HG02970 (cell line): ENCODE measurements around the gene KLHL22.
A peak's percentile ranks its signal among the peaks of the same experiment; 100 is the strongest.
"Not testable (repeated sequence)": the region's sequence is repeated elsewhere in the genome, so short reads cannot be mapped to it uniquely, and the experiment has no call there.

ENCODE experiments used
- ATAC-seq: cut with Tn5 transposase; IDR thresholded peaks from one replicate; pipeline ENCODE4 v1.9.1; 2021; ENCODE audit warnings: mild to moderate bottlenecking, moderate library complexity, moderate number of reproducible peaks; ENCODE audit not compliant: unreplicated experiment, low FRiP score

KLHL22 gene

GRCh38 chr22:20494978-20495860 is at the start of gene KLHL22:
Gene KLHL22, minus strand, starts transcription at chr22:20495795. Its CDS starts 6,584 bp downstream, at chr22:20489211.
- peak; percentile 48 for ATAC-seq

DNA sequence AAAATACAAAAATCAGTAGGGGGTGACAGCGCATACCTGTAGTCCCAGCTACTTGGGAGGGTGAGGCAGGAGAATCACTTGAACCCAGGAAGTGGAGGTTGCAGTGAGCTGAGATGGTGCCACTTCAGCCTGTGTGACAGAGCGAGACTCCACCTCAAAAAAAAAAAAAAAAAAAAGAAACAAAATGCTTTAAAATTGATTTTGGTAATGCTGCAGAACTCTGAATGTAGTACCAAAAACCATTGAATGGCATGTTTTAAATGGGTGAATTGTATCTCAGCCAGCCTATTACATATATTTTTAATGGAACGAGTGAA is 49.7 kb upstream of the KLHL22 start:
- not testable (repeated sequence) for ATAC-seq

GRCh38 chr22:20542736-20543135 is 47.1 kb upstream of the KLHL22 start:
- ATAC-seq: no peak

GRCh38 chr22:20542055-20542454 is 46.5 kb upstream of the KLHL22 start:
- no peak for ATAC-seq

GRCh38 chr22:20538875-20539274 is 43.3 kb upstream of the KLHL22 start:
- not testable (repeated sequence) for ATAC-seq

- no peak for ATAC-seq
Measured at GRCh38 chr22:20537983-20538382, 42.4 kb upstream of the KLHL22 start.

GRCh38 chr22:20537325-20537756 is 41.7 kb upstream of the KLHL22 start:
- ATAC-seq: no peak

DNA sequence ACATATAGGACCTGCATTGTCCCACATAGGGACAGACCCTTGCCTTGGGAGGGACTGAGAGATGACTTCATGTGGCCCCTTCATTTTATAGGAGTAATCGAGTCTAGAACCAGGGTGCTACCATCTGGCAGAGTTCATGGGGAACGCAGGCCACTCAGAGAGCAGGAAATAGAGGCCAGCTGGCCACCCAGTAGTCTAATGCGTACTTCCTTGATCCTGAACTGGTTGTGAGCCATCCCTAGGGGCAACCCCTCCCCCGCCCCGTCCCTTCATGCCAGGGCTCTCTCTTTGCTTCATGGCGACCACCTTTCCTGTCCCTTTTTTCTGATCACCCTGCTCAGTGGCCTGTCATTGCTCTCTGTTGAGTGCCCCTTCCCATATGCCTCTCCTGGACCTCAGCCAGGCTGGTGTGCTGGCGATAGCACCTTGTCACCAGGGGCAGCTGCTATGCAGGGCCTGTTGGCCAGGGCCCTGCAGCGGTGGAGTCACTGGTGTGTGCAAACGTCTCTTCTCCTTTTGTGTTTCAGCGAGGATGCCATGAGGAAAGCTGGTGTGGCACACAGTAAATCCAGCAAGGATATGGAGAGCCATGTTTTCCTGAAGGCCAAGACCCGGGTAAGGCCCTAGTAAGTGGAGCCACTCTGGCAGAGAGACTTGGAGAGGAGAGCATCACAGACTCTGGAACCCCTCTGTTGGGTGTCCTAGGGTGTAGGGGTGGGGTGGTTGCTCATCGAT is 41.2 kb upstream of the KLHL22 start:
- ATAC-seq: no peak

DNA sequence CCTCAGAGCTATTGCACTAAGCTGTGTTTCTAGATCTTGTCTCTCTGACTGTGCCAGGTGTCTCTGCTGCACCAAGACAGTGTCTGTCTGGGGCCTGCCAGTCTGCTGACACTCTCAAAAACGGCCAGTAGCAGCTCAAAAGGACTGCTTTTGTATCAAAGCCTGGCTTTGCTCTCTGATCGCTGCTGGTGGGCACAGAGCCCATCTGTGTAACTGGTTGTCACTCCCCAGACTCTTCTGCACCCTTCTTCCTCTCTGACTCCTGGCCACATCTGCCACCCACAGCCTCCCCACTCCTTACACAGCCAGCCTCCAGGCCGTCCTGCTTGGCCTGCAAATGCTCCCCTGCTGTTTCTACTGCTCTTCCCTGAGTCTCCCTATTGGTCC is 38.3 kb upstream of the KLHL22 start:
- no peak for ATAC-seq

DNA sequence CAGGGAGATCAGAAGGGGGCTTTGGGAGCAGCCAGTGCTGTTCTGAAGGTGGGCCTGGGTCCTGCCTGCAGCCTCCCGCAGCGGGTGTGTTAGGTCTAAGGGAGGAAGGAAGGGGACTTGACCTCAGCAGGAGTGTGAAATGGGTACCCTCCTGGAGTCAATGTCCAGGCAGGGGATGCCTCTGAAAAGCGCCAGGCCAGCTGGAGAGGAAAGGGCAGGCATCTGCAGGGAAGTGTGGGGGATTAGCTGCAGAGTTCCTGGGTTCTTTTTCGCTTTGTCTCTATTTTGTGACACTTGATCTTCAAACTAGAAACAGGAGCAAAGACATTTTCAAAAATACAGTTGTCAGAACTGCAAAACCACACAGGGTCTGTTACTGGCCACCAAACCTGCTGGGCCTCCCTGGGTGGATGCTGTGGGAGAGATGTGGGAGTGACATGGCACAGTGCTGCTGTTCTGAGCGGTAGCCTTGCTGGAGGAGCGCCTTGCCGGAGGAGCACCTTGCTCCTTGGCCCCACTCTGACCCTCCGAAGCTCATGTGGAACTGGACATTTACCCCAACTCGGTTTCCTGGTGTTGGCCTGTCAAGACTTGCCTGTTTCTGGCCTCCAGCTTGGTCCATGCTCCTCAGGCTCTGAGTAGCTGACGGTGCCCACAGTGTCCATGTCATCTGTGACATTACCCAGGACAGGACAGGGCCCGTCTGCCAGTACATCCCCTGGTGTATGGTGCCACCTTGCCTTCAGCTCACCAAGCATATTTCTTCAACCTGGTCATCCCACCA is 37.7 kb upstream of the KLHL22 start:
- ATAC-seq: no peak

- ATAC-seq: no peak
Measured at GRCh38 chr22:20532256-20532993, 36.8 kb upstream of the KLHL22 start.

DNA sequence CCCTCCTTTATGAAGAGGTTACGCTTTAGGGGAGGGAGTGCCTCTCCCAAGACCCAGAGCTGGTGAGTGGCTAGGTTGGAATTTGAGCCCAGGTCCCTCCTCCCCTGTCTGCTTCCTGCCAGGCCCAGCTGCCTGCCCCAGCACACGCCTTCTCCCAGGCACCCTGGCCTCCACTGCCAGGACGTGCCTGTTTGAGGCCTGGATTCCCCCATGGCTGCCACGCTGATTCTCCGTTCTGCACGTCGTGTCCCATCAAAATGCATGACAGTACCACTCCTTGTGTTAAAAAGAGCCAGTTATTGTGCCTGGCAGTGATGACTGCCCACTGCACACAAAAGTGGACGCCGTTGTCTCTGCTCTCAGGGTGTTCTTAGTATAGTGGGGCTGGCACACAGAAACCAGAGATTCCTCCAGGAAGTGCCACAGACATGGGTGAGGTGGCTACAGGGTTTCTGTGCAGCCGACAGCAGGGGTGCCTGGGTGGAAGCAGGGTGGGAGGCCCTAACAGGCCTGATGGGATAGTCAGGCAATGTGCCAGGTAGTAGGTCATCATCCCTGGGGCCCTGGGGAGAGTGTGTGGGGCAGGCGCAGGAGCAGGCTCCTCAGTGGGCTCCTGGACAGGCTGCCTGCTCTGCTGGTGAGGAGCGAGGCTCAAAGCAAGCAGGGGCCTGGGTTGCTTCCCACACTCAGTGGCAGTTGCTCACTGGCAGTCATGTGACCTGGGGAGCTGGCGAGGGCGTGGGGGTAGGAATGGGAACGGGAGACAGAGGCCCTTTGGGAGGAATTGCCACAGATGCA is 36.0 kb upstream of the KLHL22 start:
- no peak for ATAC-seq

DNA sequence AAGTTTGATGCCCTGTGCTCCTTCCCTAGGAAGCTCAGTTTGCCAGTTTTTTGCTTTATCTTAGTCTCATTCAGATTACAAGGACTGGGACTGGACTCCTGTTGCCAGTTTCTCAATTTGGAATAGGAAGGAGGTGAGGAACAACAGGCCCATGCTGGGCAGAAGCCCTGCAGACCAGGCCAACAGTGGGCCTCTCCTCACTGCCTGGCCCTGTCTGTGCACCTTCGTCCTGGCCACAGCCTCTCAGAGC is 35.5 kb upstream of the KLHL22 start:
- no peak for ATAC-seq

GRCh38 chr22:20530368-20531153 is 35.0 kb upstream of the KLHL22 start:
- no peak for ATAC-seq

DNA sequence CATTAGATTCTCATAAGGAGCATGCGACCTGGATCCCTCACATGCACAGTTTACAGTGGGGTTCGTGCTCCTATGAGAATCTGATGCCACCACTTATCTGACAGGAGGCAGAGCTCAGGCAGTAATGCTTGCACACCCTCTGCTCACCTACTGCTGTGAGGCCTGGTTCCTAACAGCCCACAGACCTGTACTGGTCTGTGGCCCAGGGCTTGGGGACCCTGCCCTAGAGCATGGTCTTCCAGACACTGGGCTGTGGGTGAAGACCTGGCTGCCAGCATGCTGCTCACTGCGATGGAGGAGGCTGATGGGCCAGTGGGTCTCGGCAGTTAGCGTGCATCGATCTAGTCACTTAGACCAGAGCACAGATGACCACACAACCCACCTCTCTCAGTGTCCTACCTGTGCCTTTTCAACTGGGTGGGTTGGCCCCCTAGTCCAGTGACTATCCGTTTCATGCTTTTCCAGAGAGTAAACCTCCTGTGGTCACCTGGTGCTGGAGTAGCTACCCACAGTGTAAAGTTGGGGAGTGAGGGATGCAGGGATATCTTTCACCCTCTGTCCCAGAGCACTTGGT is 32.9 kb upstream of the KLHL22 start:
- ATAC-seq: no peak

- no peak for ATAC-seq
Measured at GRCh38 chr22:20526628-20527355, 31.2 kb upstream of the KLHL22 start.

DNA sequence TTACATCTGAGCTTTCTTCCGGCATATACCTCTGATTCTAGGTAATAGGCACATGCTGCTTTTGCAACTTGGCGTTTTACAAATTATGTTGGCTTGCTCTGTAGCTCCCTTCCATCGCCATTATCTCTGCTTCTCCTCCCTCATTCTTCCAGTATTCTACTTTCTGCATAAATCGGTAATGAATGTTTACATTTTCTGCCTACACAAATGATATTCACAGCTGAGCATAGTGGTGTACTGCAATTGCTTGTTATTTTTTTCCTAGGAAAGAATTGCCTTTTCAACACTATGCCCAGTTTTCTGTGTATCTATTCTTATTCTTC is 30.7 kb upstream of the KLHL22 start:
- no peak for ATAC-seq

- ATAC-seq: no peak
Measured at GRCh38 chr22:20525048-20525447, 29.5 kb upstream of the KLHL22 start.
